Testis (tissue), 3 donors: ENCODE data around the gene GBA3. TPM values are rescaled to one million over a fixed set of nuclear protein-coding genes. Genes with fewer than 3 reads are reported as not detected.

Experiments
- DNase-seq: peaks from one replicate; pipeline ENCODE4 v3.0.0-alpha.2; 2019
- H3K27ac ChIP-seq, 2 donors: fragments of 200-600 bp; sonication (generic); one replicate each; pipeline ENCODE4 v1.5.1; 2019
- H3K27me3 ChIP-seq: fragments of 200-600 bp; sonication (generic); one replicate; pipeline ENCODE4 v1.5.1; 2019
- H3K36me3 ChIP-seq: fragments of 200-600 bp; sonication (generic); one replicate; pipeline ENCODE4 v1.5.1; 2017; ENCODE audit warnings: low read depth; ENCODE audit errors: missing control alignments
- H3K4me1 ChIP-seq: fragments of 200-600 bp; sonication (generic); one replicate; pipeline ENCODE4 v1.5.1; 2019
- H3K4me3 ChIP-seq, 2 donors: fragments of 200-600 bp; sonication (generic); one replicate each; pipeline ENCODE4 v1.5.1; 2017 to 2019
- H3K9me3 ChIP-seq: fragments of 200-600 bp; sonication (generic); one replicate; pipeline ENCODE4 v1.5.1; 2017
- POLR2A ChIP-seq: fragments of 450-650 bp; IDR thresholded peaks from one replicate; pipeline ENCODE4 v1.6.1; 2017; ENCODE audit warnings: antibody characterized with exemption, mild to moderate bottlenecking, moderate library complexity
- WGBS, 2 donors: methylation state at CpG; one replicate each; pipeline ENCODE4 v1.1.5; 2018; 5-methylcytosine and 5-hydroxymethylcytosine counted together
- intact Hi-C: fragments of 100-400 bp; cut with DNase I; formaldehyde crosslinking; loops from one replicate; pipeline ENCODE4 v1.15.1; 2023; ENCODE audit warnings: low total_unique reads
- polyA plus RNA-seq: library from polyadenylated mRNA; stranded (reverse); fragments of 350-450 nt; fragmentation: Illumina TruSeq; extraction: RNeasy Lipid Tissue Mini Kit (QIAGEN cat#74804); gene quantifications from one replicate; pipeline ENCODE4 v1.2.3, GENCODE V29; 2014; ENCODE audit warnings: low read depth, low replicate concordance; ENCODE audit not compliant: insufficient read depth
- total RNA-seq, 2 donors: library from RNA; depleted of rRNA; stranded (reverse); fragments of >200 nt; gene quantifications; one replicate each; pipeline ENCODE4 v1.2.3, GENCODE V29; 2016
- TF ChIP-seq, protein P1 (sequence below), 3 experiments: fragments of 450-650 bp in 2 of 3; fragments of 200-600 bp in 1 of 3; sonication (generic) in 1 of 3; IDR thresholded peaks; one replicate each; pipeline ENCODE4 v1.5.1; 2016 to 2019; ENCODE audit warnings: antibody characterized with exemption in 3 of 3, mild to moderate bottlenecking in 2 of 3, moderate library complexity in 1 of 3

GBA3 gene
- total and polyA plus RNA-seq, 3 donors from 2014 or later, result 3.5 to 5.1 (median 4.9) TPM

DNA sequence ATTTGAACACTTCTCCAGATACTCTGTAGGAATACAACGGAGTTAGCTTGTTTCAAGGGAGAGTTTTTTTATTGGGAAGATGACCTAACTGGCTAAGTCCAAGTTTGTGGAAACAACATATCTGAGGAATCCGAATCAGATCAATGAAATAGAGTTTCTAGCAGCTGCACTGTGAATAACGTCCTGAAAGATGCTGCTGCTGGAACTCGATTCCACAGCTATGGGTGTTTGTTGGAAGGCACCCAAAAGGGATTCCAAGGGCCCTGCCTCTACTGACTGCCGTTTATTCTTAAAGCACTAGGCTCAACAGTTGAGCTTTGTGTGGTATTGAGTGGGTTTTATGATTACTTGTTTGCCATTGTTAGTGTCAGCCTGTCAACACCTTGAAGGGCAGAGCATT lies 6.6 kb upstream of the GBA3 start:
- no peaks in the 10 kb centered on the region for H3K9me3 ChIP-seq
- no peak for DNase-seq
- no peaks in the 10 kb centered on the region for H3K4me1 ChIP-seq
- no peaks in the 10 kb centered on the region for H3K36me3 ChIP-seq
- H3K27me3 ChIP-seq, result no peaks in the 10 kb centered on the region
- TF ChIP-seq, protein P1, sequence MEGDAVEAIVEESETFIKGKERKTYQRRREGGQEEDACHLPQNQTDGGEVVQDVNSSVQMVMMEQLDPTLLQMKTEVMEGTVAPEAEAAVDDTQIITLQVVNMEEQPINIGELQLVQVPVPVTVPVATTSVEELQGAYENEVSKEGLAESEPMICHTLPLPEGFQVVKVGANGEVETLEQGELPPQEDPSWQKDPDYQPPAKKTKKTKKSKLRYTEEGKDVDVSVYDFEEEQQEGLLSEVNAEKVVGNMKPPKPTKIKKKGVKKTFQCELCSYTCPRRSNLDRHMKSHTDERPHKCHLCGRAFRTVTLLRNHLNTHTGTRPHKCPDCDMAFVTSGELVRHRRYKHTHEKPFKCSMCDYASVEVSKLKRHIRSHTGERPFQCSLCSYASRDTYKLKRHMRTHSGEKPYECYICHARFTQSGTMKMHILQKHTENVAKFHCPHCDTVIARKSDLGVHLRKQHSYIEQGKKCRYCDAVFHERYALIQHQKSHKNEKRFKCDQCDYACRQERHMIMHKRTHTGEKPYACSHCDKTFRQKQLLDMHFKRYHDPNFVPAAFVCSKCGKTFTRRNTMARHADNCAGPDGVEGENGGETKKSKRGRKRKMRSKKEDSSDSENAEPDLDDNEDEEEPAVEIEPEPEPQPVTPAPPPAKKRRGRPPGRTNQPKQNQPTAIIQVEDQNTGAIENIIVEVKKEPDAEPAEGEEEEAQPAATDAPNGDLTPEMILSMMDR (IDR thresholded peaks at IDR 0.05), result no peak
- no peak for TF ChIP-seq POLR2A
- WGBS, 2 donors, result 51 to 58% methylated on average over 5 of the region's 5 CpGs
- intact Hi-C loops, result loop anchor here (10.0 kb wide), 1 partner anchor 271 kb away; no protein-coding TSS in a partner anchor
- H3K27ac ChIP-seq, result no peak overlapping the region
- no peak overlapping the region for H3K4me3 ChIP-seq

DNA sequence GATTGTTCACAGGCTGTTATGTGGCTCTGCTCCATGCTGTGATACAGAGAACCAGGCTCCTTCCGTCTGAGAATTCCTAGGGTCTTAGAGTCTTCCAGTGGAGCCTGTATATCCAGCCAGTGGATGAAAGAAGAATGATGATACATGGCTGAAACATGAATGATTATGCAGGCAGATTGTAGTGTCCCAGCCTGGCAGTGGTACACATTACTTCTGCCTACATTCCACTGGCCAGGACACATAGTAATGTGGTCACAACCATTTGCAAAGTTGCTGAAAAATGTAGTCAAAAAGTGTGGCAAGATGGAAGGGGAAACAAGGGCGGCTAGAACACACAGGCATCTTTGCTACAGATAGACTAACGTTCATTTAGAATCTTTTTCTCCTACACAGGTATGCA lies 4.5 kb upstream of the GBA3 start:
- H3K9me3 ChIP-seq, result no peaks in the 10 kb centered on the region
- no peaks in the 10 kb centered on the region for H3K4me1 ChIP-seq
- H3K27ac ChIP-seq, result no peak overlapping the region
- no peak for DNase-seq
- H3K36me3 ChIP-seq, result no peaks in the 10 kb centered on the region
- H3K4me3 ChIP-seq, result no peak overlapping the region
- WGBS, 2 donors, result 80 to 82% methylated on average over 3 of the region's 3 CpGs
- no peaks in the 10 kb centered on the region for H3K27me3 ChIP-seq
- no peak for TF ChIP-seq POLR2A
- TF ChIP-seq, protein P1 (IDR thresholded peaks at IDR 0.05), result no peak
- intact Hi-C loops, result loop anchor here (10.0 kb wide), 1 partner anchor 273 kb away; no protein-coding TSS in a partner anchor

DNA sequence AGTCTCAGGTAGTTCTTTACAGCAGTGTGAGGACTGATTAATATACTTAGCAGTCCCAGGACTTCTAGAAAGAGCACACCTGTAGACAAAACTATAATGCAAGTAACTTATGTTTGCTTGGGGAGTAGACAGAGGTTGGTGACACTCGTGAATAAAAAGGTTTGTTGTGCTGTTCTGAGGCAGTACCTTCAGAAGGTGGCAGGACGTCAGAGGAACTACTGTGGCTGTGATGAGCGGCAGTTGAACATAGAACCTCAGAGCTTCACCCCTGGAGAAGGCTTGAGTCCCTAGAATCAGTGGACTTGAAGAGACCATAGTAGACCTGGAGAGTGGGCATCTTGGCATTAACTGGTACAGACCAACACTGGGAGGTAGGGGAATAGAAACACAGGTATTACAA lies 3.3 kb upstream of the GBA3 start:
- 83 to 95% methylated on average over 3 of the region's 3 CpGs for WGBS, 2 donors
- Histone ChIP-seq H3K9me3 (no peaks in the 10 kb centered on the region), H3K36me3 (no peaks in the 10 kb centered on the region), H3K4me1 (no peaks in the 10 kb centered on the region), H3K27me3 (no peaks in the 10 kb centered on the region), H3K4me3 (no peak overlapping the region), H3K27ac (no peak overlapping the region)
- intact Hi-C loops, result loop anchor here (10.0 kb wide), 1 partner anchor 275 kb away; no protein-coding TSS in a partner anchor
- no peak for DNase-seq
- TF ChIP-seq POLR2A, result no peak
- TF ChIP-seq, protein P1 (IDR thresholded peaks at IDR 0.05), result no peak

DNA sequence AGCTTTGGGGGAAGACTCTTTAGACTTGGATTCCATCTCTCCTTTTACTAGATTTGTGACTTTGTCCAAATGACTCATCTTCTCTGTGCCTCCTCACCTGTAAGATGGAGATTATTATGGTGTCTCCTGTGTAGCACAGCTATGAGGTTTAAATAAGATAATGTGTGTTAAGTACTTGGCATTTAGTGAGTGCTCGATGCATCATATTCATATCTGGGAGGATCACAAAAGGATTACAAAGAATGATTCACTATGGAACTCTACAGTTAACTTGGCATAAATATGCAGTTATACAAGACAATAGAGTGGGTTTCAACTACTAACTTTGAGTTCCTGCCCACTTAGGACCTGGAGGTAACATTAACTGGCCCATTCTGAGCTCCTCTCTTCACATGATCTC lies 2.3 kb downstream of the GBA3 start:
- no peak overlapping the region for H3K27ac ChIP-seq
- H3K27me3 ChIP-seq, result no peaks in the 10 kb centered on the region
- TF ChIP-seq POLR2A, result no peak
- TF ChIP-seq, protein P1 (IDR thresholded peaks at IDR 0.05), result no peak
- no peaks in the 10 kb centered on the region for H3K36me3 ChIP-seq
- intact Hi-C loops, result no loop called here
- no peaks in the 10 kb centered on the region for H3K4me1 ChIP-seq
- no peak overlapping the region for H3K4me3 ChIP-seq
- no peaks in the 10 kb centered on the region for H3K9me3 ChIP-seq
- WGBS, 2 donors, result 76 to 83% methylated on average over 1 of the region's 1 CpG
- no peak for DNase-seq

DNA sequence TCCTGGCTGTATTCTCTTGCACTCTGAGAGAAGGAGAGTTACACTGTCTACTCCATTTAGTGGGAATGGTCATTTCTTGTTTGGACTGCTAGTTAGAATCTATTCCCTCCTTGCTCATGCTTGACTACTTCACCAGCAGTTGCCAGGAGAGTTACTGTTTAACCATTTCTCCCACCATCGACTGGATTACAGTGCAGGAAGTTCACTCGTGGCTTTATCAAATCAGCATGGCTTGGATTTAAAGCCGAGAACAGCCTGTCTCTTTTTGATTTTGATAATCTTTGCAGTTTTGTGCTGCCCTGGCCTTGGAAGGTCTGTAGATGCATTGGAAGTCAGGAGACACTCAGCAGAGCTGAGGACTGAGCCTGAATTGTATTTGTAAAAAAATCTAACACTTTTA lies 3.2 kb downstream of the GBA3 start:
- Histone ChIP-seq H3K27me3 (no peaks in the 10 kb centered on the region), H3K27ac (peak overlapping the region; percentile 40 to 43), H3K4me3 (no peak overlapping the region), H3K4me1 (no peaks in the 10 kb centered on the region), H3K36me3 (no peaks in the 10 kb centered on the region), H3K9me3 (no peaks in the 10 kb centered on the region)
- WGBS, 2 donors, result 30 to 36% methylated on average over 3 of the region's 3 CpGs
- DNase-seq, result peak; percentile 37
- TF ChIP-seq, protein P1 (IDR thresholded peaks at IDR 0.05), result no peak
- no peak for TF ChIP-seq POLR2A
- intact Hi-C loops, result no loop called here
